ENCODE results near the gene LNPEP.
"Not testable (repeated sequence)": the region's sequence is repeated elsewhere in the genome, so short reads cannot be mapped to it uniquely, and the experiment has no call there.

LNPEP gene

DNA sequence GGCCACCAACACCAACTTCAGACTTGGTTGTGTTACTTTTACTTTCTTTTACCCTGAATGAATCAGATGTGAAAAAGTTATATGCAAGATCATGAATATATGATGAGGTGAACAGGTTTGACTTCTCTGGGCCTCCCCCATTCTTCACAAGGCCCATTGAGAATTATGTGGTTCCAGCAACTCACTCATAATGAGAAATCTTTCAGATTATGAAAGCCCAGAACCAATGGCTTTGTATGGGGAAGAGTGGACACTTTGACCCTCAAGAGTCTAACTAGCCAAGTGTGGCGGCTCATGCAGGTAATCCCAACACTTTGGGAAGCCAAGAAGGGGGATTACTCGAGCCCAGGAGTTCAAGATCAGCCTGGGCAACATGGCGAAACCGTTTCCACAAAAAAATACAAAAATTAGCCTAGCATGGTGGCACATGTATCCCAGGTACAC, 16.1 kb upstream of the LNPEP start:
- H3K9ac ChIP-seq (ENCODE audit: low read depth, low read length) = no peak overlapping the region
- H3K36me3 ChIP-seq (ENCODE audit: insufficient read depth, low read length) = no peaks in the 10 kb centered on the region
- no peaks in the 10 kb centered on the region for H3K4me1 ChIP-seq (ENCODE audit: insufficient read depth, low read length)
- H3K9me3 ChIP-seq (ENCODE audit: control insufficient read depth, insufficient read depth, low read length) = no peaks in the 10 kb centered on the region

GRCh38 chr5:96920744-96921355, 15.0 kb upstream of the LNPEP start:
- H3K9me3 ChIP-seq (ENCODE audit: control insufficient read depth, insufficient read depth, low read length) = no peaks in the 10 kb centered on the region
- no peaks in the 10 kb centered on the region for H3K4me1 ChIP-seq (ENCODE audit: insufficient read depth, low read length)
- H3K36me3 ChIP-seq (ENCODE audit: insufficient read depth, low read length) = no peaks in the 10 kb centered on the region
- no peak overlapping the region for H3K9ac ChIP-seq (ENCODE audit: low read depth, low read length)

- Histone ChIP-seq H3K4me1 (ENCODE audit: insufficient read depth, low read length) (no peaks in the 10 kb centered on the region), H3K36me3 (ENCODE audit: insufficient read depth, low read length) (no peaks in the 10 kb centered on the region), H3K9ac (ENCODE audit: low read depth, low read length) (no peak overlapping the region), H3K9me3 (ENCODE audit: control insufficient read depth, insufficient read depth, low read length) (no peaks in the 10 kb centered on the region)
These were observed 13.2 kb upstream of the LNPEP start for GRCh38 chr5:96922499-96923244.

DNA sequence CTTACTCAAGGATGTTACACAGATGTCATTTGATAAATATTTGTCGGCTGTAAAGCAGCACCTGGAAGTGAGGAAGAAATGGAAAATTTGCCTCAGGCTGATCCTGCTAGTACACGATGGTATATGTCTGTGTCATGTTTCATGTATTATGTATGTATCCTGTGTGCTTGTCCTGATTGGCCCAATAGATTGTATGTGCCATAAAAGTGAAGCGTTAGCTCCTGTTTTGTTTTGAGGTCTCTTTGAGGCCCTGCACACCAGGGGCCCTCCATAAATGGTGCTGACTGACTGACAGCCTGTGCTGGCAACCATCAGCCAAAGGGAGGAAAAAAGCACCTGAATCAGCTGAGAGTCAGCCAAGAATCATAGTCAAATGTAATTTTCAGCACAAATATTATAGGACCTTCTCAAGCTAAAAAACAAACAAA, 11.8 kb upstream of the LNPEP start:
- H3K9ac ChIP-seq (ENCODE audit: low read depth, low read length) = no peak overlapping the region
- no peaks in the 10 kb centered on the region for H3K36me3 ChIP-seq (ENCODE audit: insufficient read depth, low read length)
- H3K4me1 ChIP-seq (ENCODE audit: insufficient read depth, low read length) = no peaks in the 10 kb centered on the region
- H3K9me3 ChIP-seq (ENCODE audit: control insufficient read depth, insufficient read depth, low read length) = no peaks in the 10 kb centered on the region

DNA sequence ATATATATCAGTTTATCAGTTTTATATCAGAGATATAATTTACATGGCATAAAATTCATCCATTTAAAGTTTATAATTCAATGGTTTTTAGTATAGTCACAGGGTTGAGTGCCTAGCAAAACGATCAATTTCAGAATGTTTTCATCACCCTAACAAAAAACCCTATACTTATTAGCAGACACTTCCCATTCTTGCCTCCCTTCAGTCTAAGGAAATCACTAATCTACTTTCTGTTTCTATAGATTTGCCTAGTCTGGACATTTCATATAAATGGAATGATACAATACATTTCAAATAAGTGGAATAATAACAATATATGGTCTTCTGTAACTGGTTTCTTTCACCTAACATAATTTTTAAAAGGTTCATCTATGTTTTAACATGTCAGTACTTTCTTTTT, 9.6 kb upstream of the LNPEP start:
- Histone ChIP-seq H3K36me3 (ENCODE audit: insufficient read depth, low read length) (no peaks in the 10 kb centered on the region), H3K9ac (ENCODE audit: low read depth, low read length) (no peak overlapping the region), H3K4me1 (ENCODE audit: insufficient read depth, low read length) (no peaks in the 10 kb centered on the region), H3K9me3 (ENCODE audit: control insufficient read depth, insufficient read depth, low read length) (no peaks in the 10 kb centered on the region)

DNA sequence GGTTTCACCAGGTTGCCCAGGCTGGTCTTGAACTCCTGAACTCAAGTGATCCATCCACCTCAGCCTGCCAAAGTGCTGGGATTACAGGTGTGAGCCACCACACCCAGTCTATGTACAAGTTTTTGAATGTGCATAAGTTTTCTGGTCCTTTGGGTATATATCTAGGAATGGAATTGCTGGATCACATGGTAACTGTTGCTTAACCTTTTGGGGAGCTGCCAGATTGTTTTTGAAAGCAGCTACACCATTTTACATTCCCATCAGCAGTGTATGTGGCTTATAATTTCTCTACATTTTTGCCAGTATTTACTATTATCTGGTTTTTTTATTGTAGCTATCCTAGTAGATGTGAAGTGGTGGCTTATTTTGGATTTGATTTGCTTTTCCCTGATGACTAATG, 8.9 kb upstream of the LNPEP start:
- H3K4me1 ChIP-seq (ENCODE audit: insufficient read depth, low read length) = no peaks in the 10 kb centered on the region
- H3K9ac ChIP-seq (ENCODE audit: low read depth, low read length) = no peak overlapping the region
- H3K9me3 ChIP-seq (ENCODE audit: control insufficient read depth, insufficient read depth, low read length) = no peaks in the 10 kb centered on the region
- no peaks in the 10 kb centered on the region for H3K36me3 ChIP-seq (ENCODE audit: insufficient read depth, low read length)

DNA sequence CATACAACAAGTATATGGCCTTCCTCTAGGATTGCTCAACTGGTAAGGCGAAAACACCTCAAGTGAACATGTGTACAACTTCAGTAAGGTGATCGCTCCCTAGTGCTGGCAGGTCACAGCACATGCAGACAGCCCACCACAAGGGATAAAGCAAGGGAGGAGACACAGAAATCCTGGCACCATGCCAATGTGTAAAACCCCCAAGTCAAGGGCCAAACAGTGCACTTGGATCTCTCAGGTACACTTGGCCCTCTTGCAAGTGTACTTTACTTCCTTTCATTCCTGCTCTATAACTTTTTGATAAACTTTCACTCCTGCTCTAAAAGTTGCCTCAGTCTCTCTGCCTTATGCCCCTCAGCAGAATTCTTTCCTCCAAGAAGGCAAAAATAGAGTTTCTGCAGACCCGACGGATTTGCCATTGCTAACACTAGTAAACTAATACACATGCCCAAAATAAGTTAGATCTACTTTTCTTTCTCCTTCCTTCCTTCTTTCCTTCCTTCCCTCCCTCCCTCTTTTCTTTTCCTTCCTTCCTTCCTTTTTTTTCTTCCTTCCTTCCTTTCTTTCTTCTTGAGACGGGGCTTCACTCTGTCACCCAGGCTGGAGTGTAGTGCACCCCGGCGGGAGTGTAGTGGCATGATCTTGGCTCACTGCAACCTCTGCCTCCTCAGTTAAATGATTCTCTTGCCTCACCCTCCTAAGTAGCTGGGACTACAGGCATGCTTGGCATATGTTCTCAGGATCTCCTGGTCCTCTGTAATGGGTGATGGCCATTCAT, 6.8 kb upstream of the LNPEP start:
- H3K9ac ChIP-seq (ENCODE audit: low read depth, low read length) = no peak overlapping the region
- no peaks in the 10 kb centered on the region for H3K4me1 ChIP-seq (ENCODE audit: insufficient read depth, low read length)
- H3K9me3 ChIP-seq (ENCODE audit: control insufficient read depth, insufficient read depth, low read length) = no peaks in the 10 kb centered on the region

DNA sequence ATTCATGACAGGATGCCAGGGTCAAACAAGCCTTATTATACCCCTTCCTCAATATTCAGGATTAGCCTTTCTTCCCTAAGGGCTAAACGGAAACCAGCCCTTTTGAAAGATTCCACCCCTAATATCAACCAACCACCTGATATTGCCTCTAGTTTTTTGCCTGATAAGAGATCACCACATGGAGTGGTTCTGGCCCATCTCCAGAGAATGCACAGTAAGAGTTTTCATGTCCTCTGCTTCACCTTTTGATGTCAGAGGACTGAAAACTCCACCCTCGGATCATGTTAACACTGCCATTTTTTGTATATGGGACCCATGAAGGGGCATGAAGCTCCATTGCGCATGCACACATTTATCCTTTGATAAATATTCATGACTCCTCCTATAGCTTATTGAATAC, 5.8 kb upstream of the LNPEP start:
- H3K36me3 ChIP-seq (ENCODE audit: insufficient read depth, low read length) = no peaks in the 10 kb centered on the region
- H3K4me1 ChIP-seq (ENCODE audit: insufficient read depth, low read length) = no peaks in the 10 kb centered on the region
- no peaks in the 10 kb centered on the region for H3K9me3 ChIP-seq (ENCODE audit: control insufficient read depth, insufficient read depth, low read length)
- no peak overlapping the region for H3K9ac ChIP-seq (ENCODE audit: low read depth, low read length)

More for the DNA sequence above, 6.8 kb upstream of the LNPEP start:
- no peaks in the 10 kb centered on the region for H3K36me3 ChIP-seq (ENCODE audit: insufficient read depth, low read length)

DNA sequence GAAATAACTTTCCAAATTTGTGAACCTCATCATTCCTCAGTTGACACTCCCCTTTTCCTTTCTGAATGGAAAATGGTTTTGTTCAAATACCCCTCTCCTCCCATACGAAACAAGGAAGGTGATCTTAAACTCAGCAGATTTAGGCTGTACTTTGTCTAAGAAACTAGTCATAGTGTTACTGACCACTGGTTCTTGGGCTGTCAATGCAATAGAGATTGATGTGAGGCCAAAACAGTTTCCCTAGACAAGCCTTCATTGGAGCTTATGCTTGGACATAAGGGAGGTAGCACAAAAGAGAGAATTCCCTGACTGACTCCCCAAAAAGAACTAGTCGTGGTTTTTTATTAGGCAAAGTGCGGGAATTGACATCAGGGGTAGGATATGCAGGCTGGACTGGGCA, 5.3 kb upstream of the LNPEP start:
- Histone ChIP-seq H3K36me3 (ENCODE audit: insufficient read depth, low read length) (no peaks in the 10 kb centered on the region), H3K9me3 (ENCODE audit: control insufficient read depth, insufficient read depth, low read length) (no peaks in the 10 kb centered on the region), H3K4me1 (ENCODE audit: insufficient read depth, low read length) (no peaks in the 10 kb centered on the region), H3K9ac (ENCODE audit: low read depth, low read length) (no peak overlapping the region)

GRCh38 chr5:96931037-96931436, 4.8 kb upstream of the LNPEP start:
- H3K9ac ChIP-seq (ENCODE audit: low read depth, low read length); H3K4me1 ChIP-seq (ENCODE audit: insufficient read depth, low read length); H3K36me3 ChIP-seq (ENCODE audit: insufficient read depth, low read length); H3K9me3 ChIP-seq (ENCODE audit: control insufficient read depth, insufficient read depth, low read length): not testable (repeated sequence)

DNA sequence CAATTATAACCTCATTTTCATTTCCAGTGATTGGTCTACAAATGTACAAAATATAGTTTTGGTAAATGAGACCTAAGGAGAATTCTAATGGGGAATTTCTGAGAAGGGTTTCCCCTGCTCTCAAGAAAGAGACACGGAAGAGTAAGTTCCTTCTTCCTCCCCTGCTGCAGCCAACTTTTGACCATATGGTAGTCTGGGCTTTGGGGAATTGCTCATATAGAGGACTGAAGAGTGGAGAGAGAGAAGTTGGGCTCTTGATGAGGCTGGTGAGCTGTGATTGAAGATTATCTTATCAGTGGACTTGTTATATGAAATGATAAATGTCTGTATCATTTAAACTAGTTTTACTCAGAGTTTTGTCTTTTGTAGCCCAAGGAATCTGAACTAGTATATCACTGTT, 4.3 kb upstream of the LNPEP start:
- Histone ChIP-seq H3K9ac (ENCODE audit: low read depth, low read length) (no peak overlapping the region), H3K4me1 (ENCODE audit: insufficient read depth, low read length) (no peaks in the 10 kb centered on the region), H3K9me3 (ENCODE audit: control insufficient read depth, insufficient read depth, low read length) (no peaks in the 10 kb centered on the region), H3K36me3 (ENCODE audit: insufficient read depth, low read length) (no peaks in the 10 kb centered on the region)

DNA sequence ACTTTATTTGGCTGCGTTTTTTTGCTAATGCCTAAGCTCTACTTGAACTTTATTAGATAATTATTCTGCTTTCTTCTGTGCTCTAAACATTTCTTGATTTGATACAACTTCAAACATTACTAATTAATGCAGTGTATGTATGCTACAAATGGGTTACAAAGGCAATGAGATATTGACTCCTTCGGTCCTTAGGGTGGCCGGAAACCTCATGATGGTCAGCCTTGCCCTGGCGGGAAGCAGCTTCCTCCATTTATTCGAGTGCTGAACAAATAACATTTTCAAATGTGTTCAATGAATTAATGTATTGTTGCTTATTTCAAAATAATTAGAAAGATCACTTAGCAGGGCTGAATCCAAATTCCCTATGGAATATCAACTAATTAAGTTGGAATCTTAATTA, 3.9 kb upstream of the LNPEP start:
- Histone ChIP-seq H3K4me1 (ENCODE audit: insufficient read depth, low read length) (no peaks in the 10 kb centered on the region; the same call in 1 of the 2 replicates), H3K9me3 (ENCODE audit: control insufficient read depth, insufficient read depth, low read length) (no peaks in the 10 kb centered on the region), H3K36me3 (ENCODE audit: insufficient read depth, low read length) (no peaks in the 10 kb centered on the region), H3K9ac (ENCODE audit: low read depth, low read length) (no peak overlapping the region)

DNA sequence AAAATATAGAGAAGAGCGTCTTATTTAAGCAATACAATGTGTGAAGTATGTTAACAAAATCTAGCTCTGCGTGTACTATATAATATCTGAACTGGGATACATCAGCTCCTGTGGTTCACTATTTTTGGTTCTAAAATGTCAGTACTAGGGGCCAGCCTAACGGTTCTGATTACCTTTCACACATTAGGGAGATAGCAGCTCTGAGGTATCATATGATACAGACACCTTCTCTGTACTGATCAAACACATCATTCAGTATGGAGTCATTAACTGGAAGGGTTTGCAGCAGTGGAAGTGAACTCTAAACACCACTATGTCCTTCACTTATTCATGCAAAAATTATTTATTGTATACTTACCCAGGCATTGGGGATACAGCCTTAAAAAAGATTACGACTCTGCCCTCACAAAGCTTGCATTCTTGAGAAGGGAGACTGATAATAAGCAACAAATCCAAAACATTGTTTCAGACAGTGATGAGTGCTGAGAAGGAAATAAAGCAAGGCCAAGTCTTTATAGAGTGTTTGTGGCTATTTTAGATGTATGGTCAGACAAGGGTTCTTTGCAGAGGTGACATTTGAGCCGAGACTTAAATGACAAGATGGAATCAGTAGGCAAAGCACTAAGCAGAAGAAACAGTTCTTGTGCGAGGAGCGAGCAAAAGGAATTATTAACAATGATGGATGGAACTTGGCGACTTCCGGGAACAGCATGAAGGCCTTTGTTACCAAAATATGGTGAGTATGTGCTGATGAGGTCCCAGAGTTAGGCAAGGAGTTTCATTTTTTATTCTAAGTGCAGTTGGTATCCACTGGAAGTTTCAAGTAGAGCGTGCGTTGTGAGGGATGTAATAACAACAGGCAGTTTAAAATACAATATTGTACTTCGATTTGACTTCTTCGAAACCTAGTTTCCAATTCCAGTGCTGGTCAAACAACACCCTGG, 1.8 kb upstream of the LNPEP start:
- Histone ChIP-seq H3K4me1 (ENCODE audit: insufficient read depth, low read length) (no peaks in the 10 kb centered on the region; the same call in 1 of the 2 replicates), H3K9me3 (ENCODE audit: control insufficient read depth, insufficient read depth, low read length) (no peaks in the 10 kb centered on the region)

More for the DNA sequence above, 1.8 kb upstream of the LNPEP start:
- Histone ChIP-seq H3K9ac (ENCODE audit: low read depth, low read length) (peak overlapping the region; percentile 71), H3K36me3 (ENCODE audit: insufficient read depth, low read length) (no peaks in the 10 kb centered on the region)

Measured in ES-I3 (cell line).